ENCODE data around the gene PTTG1IP.
A peak's percentile ranks its signal among the peaks of the same experiment; 100 is the strongest.

DNA sequence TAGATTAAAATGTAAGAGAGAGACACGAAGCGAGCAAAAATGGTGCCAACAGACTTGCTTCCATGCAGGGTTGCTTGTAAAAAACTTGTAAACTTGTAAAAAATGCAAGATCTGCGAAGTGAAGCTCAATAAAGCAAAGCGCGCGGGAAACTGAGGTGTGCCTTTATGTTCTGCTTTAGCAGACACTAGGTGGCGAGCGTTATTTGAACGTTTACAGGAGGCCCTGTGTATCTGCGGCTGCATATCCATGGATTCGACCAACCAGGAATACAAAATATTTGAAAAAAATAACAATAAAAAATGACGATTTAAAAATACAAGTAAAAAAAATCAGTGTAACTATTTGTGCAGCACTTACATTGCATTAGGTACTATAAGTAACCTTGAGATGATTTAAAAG lies 73.4 kb downstream of the PTTG1IP start:
- TF ChIP-seq POLR2A (IDR thresholded peaks at IDR 0.05): no peak
- TF ChIP-seq, protein P1, sequence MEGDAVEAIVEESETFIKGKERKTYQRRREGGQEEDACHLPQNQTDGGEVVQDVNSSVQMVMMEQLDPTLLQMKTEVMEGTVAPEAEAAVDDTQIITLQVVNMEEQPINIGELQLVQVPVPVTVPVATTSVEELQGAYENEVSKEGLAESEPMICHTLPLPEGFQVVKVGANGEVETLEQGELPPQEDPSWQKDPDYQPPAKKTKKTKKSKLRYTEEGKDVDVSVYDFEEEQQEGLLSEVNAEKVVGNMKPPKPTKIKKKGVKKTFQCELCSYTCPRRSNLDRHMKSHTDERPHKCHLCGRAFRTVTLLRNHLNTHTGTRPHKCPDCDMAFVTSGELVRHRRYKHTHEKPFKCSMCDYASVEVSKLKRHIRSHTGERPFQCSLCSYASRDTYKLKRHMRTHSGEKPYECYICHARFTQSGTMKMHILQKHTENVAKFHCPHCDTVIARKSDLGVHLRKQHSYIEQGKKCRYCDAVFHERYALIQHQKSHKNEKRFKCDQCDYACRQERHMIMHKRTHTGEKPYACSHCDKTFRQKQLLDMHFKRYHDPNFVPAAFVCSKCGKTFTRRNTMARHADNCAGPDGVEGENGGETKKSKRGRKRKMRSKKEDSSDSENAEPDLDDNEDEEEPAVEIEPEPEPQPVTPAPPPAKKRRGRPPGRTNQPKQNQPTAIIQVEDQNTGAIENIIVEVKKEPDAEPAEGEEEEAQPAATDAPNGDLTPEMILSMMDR (IDR thresholded peaks at IDR 0.05): peak in 2 of 4 experiments; percentile 9 to 18

Measured in uterus (tissue), 2 donors.